Esophagus squamous epithelium (tissue), 4 donors: Measurements from ENCODE around the gene CCL4.

Source experiments
- CTCF ChIP-seq, 6 experiments: fragments of 450-650 bp in 4 of 6; fragments of 200-600 bp in 2 of 6; sonication (generic) in 2 of 6; IDR thresholded peaks; one replicate each; pipeline ENCODE4 v1.5.1; 2016 to 2019; ENCODE audit warnings: antibody characterized with exemption in 6 of 6, mild to moderate bottlenecking in 4 of 6, moderate library complexity in 4 of 6
- POLR2A ChIP-seq, 4 donors: fragments of 450-650 bp; IDR thresholded peaks; one replicate each; pipeline ENCODE4 v1.6.1; 2017; ENCODE audit warnings: antibody characterized with exemption in 4 of 4, mild to moderate bottlenecking in 4 of 4, moderate library complexity in 3 of 4

GRCh38 chr17:36127911-36128310, 24.3 kb downstream of the CCL4 start:
- TF ChIP-seq POLR2A (IDR thresholded peaks at IDR 0.05) (no peak), CTCF (IDR thresholded peaks at IDR 0.05) (no peak)
